Head of caudate nucleus (tissue), 42 donors: ENCODE measurements around the gene TMEM125.

ENCODE experiments used
- DNase-seq, 42 donors: peaks; one replicate each; pipeline versions ENCODE4 v3.0.0 to v3.0.0-alpha.2; 2020 to 2021; ENCODE audit warnings: mixed read lengths in 7 of 42
- intact Hi-C: fragments of 100-400 bp; cut with DNase I; formaldehyde crosslinking; loops from one replicate; pipeline ENCODE4 v1.15.0; 2022

The TMEM125 gene

DNA sequence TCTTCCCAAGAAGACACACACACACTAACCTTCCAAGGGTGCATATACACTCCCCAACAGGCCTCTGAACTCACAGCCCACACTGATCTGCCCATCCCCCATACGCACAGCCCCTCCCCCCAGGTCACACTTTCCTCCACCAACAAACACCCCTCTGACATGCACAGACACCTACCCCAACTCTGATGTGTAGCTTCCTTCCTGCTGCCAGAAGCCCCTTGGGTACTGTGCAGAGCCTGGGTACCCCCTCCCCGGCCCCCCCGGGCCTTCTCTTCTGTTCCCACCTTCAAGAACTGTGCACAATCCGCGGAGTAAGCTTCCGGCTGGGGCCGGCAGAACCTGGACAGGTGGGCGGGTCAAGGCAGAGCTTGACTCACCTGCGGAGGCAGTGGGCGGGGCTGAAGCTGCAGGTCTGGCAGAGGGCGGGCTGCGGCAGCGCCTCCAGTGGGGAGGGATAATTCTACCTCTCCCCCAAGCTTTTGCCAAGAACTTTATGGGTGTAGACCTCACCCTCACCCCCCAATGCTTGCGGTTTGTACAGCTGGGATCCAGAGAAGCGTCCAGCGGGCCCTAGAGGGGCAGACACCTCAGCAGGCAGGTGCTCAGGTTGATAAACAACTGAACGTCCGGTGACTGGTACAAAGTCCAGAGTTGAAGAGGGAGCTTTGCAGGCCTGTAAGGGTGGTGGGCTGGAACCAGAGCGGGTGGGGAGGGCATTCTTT, 15.6 kb downstream of the TMEM125 start, which contains the start of gene C1orf210:
Gene C1orf210, minus strand, starts transcription at position 313 of the 722 bp plus-strand sequence. CDS start 2,311 bp downstream, outside the sequence.
- intact Hi-C loops: no loop called here
- DNase-seq: peak in 1 of 42 donors; percentile 14

DNA sequence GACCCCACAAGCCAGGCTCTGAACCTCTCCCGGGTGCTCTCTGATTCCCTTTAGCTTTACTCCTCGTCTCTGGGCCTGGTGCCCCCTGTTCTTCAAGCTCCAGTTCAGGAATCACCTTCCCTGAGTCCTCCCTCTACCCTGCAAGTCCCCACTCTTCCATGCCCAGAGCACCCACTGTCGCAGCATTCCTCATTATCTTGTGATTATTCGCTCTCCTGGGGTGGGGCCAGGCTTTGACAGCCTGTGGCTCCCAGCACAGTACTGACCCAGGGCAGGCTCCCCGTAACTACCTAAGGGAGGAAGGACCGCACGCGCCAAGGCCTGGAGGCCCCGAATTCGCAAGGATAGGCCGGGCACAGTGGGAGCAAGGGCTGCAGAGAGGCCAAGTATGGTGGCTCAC, 16.3 kb downstream of the TMEM125 start:
- no peak for DNase-seq
- intact Hi-C loops: no loop called here

DNA sequence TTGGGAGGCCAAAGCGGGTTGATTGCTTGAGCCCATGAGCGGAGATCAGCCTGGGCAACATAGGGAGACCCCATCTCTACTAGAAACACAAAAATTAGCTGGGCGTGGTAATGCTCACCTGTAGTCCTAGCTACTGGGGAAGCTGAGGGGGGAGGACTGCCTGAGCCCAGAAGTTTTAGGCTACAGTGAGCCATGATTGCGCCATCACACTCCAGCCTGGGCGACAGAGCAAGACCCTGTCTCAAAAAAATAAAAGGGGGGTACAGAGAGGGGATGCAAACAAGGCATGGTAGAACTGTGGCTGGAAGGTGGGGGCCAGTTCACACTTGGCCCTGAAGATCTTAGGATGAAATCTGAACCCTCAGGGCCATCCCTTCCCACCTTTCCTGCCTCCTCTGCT, 16.8 kb downstream of the TMEM125 start:
- no peak for DNase-seq
- intact Hi-C loops: no loop called here

DNA sequence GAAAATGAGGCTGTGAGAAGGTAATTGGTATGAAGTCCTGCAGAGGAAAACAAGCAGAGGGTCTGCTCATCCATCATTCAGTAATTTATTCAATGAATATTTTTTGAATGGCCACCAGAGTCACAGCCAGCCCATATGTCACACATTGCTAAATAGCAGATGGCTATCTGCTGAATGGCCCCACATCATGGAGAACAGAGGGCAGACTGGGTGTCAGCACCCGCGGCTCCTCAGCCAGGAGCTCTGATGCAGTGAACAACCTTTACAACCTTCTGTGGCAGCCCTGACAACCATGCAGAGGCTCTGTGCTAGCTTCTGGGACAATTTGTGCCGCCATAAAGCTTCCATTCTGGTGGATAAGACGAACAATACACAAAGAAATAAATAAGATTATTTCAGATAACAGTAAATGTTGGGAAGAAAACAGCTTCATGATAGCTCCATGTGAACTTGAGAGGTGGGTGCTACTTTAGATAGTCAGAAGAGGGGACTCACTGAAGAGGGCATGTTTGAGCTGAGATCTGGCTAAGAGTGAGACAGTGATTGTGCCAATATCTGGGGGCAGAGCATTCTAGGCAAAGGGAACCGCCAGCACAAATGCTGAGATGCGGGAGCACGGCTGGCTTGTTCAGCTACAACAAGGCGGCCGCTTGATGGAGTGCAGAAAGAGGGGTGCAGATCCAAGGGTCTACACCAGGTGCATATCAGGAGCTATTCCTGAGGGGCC, 18.4 kb downstream of the TMEM125 start:
- peak in 6 of 42 donors; percentile 21 to 47 (median 34) for DNase-seq
- intact Hi-C loops: no loop called here

DNA sequence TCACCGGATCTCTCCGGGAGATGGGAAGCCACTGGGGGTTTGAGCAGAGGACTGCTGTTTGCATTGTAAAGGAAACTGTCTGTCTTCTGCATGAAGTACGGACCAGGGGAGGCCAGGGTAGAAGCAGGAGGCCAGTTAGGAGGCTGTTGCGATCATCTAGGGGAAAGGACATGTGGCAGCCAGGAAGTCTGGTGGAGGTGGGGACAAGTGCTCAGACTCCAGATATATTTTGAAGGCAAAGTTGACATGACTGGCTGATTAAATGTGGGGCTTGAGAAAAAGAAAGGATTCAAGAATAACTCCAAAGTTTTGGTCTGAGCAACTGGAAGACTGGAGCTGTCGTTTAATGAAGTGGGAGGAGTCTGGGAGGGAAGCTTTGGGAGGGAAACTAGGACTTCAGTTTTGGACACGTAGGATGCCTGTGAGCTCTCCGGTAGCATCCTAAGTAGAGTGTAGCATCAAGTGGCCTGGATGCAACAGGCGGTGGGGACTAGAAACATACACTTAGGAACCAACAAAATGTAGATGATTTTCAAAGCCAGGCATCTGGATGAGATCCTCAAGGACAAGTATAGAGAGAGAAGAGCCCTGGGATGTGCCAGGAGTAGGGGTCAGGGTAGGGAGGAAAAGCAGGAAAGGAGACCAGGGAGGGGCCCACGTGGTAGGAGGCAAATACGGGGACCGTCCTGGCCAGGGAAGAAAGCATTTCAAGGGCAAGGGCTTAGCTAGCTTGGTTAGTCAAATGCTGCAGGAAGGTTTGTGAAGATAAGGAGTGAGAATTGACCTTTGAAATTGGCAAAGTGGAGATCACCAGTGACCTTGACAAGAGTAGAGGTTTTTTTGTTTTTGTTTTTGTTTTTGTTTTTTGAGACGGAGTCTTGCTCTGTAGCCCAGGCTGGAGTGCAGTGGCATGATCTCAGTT, 19.3 kb downstream of the TMEM125 start:
- DNase-seq: no peak
- intact Hi-C loops: no loop called here

DNA sequence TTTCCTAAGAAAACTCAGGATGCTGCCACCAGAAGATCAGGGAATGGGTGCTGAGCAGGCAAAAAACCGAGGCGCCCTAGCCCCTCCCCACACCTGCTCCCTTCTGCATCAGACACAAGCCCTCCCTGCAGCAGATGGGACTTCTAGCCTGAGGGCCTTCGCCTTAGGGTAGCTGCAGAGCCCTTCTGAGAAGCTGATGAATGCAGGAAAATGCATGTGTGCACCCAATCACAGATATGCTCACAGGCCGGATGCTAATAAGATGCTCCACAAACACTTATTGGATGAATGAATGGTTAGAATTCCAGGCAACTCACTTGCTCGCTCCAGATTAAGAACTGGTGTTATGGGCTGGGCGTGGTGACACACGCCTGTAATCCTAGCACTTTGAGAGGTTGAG, 22.4 kb downstream of the TMEM125 start:
- intact Hi-C loops: no loop called here
- no peak for DNase-seq

DNA sequence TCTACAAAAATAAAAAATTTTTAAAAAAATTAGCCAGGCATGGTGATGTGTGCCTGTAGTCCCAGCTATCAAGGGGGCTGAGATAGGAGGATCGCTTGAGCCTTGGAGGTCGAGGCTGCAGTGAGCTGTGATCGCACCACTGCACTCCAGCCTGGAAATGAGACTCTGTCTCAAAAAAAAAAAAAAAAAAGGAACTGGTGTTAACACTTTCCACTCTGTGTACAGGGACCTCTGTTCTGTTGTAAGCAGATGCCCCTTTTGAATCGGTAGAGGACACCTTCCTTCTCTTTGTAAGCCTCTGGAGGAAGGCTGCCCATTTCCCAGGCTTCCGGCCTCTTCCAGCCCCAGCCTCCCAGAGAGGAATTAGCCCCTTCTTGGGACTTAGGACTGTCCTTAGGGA, 22.9 kb downstream of the TMEM125 start:
- intact Hi-C loops: no loop called here
- DNase-seq: no peak

DNA sequence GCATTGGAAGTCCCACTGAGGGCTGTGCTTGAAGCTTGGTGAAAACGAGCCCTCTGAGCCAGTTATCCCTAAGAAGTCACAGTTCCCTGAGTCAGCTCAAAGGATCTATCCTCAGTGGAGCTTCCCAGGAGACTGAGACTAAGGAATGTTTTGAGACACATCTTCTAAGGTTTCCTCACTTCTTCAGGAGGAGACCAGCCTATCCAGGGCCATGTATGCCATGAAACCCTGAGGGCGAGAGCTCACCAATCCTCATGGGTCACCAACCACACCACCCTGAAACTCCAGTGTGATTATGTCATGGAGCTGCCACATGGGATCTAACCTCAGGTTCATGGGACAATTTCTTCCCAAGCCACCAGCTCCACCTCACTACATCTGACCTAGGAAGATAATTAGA, 23.4 kb downstream of the TMEM125 start:
- intact Hi-C loops: no loop called here
- no peak for DNase-seq

DNA sequence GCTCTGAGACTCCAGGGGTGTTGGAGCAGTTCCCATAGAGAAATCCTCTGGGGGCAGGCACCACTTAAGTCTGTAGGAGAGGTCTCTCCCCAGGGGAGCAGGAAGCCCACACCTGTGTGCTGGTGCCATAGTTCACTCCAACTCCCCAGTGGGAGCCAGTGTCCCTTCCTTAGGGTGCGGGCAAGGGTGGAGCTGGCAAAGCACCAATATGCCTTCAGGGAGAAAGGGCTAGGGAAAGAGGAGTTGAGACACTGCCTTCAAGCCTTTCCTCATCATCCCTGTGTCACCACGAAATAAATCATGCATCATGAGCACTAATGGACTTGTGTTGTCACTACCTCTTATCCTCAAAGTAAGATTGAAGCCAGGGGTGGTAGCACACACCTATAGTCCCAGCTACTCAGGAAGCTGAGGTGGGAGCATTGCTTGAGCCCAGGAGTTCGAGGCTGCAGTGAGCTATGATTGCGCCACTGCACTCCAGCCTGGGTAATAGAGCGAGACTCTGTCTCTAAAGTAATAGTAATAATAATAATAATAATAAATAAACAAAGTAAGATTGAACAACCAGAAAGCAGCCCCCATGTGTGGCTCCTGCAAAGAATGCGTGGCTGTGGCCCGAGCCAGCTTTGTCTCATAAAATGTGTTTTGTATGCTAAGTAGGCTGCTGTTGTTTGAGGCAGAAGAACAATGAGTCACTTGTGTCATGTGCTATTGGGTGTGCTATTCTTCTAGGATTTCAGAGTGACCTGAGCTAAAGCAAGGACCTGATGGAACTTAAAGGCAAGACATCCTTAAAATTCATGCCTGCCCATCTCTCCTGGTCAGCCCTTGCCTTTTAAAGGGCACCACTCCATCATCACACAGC, 24.3 kb downstream of the TMEM125 start:
- intact Hi-C loops: no loop called here

DNA sequence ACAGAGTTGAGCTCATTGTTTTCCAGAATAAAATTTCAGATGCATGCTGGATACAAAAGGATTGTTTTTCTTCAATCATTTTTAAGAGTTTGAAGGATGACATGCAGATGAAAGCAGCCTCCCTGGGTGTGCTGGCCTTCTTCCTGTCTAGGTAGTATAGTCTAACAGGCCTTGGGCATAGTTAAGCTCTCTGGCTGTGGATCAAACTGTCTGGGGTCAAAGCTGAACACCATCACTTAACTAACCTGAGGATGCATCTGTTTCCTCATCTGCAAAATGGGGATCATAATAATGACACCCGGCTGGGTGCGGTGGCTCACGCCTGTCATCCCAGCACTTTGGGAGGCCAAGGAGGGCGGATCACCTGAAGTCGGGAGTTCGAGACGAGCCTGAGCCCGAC, 25.0 kb downstream of the TMEM125 start:
- no peak for DNase-seq
- intact Hi-C loops: no loop called here

More for the DNA sequence above, 24.3 kb downstream of the TMEM125 start:
- DNase-seq: peak; percentile 48 to 90 (median 73)

DNA sequence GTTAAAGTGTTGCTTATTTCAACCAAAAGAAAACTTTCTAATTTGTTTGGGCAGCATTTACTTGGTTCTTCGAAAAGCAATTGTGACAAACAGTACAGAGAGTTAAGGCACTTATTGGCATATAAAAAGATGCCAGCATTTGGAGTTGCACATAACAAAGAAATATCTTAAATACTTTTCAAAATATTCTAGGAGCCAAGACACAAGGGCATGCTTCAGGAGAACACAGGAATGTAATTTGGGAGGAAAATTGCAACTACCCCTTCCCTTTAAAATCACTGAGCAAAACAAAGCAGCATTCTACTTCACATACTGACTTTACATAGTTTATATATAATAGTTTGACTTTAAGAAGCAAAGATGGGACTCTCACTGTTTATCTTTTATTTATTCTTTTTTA, 26.4 kb downstream of the TMEM125 start:
- intact Hi-C loops: no loop called here
- DNase-seq: no peak

DNA sequence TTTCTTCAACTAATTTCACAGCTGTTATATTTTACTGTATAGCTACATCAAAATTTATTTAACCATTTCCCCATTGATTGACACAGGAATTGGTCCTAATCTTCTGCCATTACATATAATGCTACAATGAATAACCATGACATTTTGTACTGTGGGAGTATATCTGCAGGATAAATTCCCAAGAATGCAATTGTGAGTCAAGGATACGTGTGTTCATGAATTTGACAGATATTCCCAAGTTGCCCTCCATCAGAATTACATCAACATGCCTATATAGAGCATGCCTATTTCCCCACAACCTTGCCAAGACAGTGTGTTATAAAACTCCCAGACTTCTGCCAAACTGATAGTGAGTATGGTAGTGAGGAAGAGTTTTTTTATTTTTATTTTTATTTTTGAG, 28.3 kb downstream of the TMEM125 start:
- DNase-seq: no peak
- intact Hi-C loops: no loop called here

DNA sequence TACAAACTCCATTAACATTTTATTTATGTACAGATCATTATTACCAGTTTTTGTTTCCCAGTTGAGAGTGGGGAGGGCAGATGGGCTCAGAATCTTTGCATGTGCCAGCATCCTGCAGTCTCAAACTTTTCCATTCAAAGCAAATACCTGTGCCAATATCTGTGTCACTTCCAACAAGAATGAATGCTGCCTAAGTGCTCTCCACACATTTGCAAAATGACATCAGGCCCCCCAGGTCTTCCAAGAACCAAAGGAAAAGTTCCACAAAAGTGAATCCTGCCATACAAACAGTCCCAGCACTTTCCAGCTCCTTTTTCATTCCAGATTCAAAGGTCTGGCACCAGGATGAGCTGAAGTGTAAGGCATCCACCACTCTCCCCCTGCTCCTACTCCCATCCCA, 29.3 kb downstream of the TMEM125 start:
- DNase-seq: no peak
- intact Hi-C loops: no loop called here

DNA sequence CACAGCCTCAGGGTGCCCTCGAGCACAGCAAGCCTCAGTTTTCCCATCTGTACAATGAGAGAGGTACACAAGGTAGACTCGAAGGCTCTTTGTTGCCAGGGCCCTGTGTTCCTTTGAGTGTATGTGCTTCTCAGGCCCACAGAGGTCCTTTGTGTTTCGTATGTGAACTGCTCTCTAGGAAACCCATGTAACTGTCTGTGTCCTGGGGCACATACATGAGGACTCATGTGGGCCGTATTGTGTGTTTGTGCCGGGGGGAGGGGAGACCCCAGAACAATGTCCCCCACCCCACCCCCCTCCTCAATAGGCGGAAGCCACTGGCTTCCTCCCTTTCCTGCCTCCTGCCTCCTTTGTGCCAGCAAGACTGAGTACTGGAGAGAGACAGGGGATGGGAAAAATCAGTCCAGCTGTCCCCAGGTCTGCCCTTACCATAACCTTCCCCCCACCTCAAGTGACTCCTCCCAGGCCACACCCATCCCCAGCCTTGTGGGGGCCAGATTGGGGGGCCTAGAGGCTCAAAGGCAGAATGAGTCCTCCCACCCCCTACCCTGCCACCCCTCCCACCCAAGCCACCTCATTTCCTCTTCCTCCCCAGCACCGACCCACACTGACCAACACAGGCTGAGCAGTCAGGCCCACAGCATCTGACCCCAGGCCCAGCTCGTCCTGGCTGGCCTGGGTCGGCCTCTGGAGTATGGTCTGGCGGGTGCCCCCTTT, 30.8 kb downstream of the TMEM125 start, which contains the start of gene TIE1:
Gene TIE1, plus strand, starts transcription at position 605 of the 717 bp plus-strand sequence. Its CDS starts 90 bp downstream, at position 695.
- intact Hi-C loops: no loop called here
- no peak for DNase-seq

DNA sequence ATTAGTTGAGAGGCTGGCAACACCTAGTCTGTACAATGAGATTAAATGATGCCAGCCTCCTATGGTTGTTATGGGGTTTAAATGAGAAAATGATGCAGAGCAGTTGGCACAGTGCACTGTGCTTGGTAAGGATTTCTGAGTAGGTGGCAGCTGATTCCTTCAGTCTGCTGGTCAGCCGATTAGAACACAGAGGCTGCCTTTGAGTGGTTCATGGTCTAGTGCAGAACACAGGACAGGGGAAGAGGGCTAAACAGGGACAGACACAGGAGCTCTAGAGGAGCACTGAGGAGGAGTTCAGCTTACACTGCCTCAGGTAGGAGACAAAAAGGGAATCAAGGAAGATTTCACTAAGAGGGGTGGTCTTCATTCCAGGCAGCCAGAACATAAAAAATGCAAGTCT, 32.4 kb downstream of the TMEM125 start:
- peak in 1 of 42 donors; percentile 51 for DNase-seq

DNA sequence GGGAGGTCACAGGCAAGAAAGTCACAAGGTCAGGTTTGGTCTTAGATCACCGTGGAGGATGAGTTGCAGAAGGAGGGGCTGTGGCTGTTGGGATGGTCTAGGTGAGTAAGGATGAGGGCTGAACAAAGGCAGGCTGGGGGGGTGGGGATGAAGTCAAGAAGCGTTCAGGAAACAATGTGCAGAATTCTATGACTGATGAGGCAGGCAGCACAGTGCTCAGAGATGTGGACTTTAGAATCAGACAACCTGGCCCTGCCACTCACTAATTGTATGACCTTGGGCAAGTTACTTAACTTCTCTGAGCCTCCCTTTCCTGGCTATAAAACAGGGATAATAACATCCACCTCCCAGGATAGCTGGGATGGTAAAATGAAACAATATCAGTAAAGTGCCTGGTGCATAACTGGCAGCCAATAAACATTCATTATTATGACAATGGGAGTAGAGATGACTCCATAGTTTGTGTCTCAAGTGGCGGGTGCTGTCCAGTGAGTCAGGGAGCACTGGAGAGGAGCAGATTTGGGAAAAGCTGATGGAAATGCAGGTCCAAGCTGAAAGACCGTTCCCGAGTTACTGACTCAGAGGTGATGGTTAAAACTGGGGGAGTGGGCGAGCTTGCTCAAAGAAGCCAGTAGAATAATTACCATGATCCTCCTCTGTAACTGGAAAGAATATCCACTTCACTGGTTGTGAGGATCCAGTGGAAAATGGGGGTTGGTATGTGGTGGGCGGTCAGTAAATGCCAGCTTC, 33.1 kb downstream of the TMEM125 start:
- peak in 1 of 42 donors; percentile 19 for DNase-seq
- intact Hi-C loops: no loop called here

More for the DNA sequence above, 32.4 kb downstream of the TMEM125 start:
- intact Hi-C loops: no loop called here
